ENCODE data around the gene FBN2. TPM values are rescaled to one million over a fixed set of nuclear protein-coding genes. Genes with fewer than 3 reads are reported as not detected.

Gene FBN2
- total RNA-seq, 1 experiment from 2014 or later: 193 TPM

GRCh38 chr5:128378632-128379031 is 159.4 kb downstream of the FBN2 start:
- Mint-ChIP-seq H3K27ac (ENCODE audit: low read depth, unreplicated experiment) (no peak overlapping the region), H3K36me3 (ENCODE audit: insufficient read depth, unreplicated experiment) (peaks cover 46% of the 10 kb centered on the region), H3K4me3 (ENCODE audit: unreplicated experiment) (no peak overlapping the region), H3K27me3 (ENCODE audit: insufficient read depth, unreplicated experiment) (no peaks in the 10 kb centered on the region), H3K4me1 (ENCODE audit: insufficient read depth, unreplicated experiment) (peaks cover 8% of the 10 kb centered on the region), H3K9me3 (ENCODE audit: unreplicated experiment) (no peaks in the 10 kb centered on the region)
- DNase-seq (ENCODE audit: unreplicated experiment): no peak
- intact Hi-C loops (cut with micrococcal nuclease): no loop called here
- CTCF ChIA-PET: no interaction called here
- BruUV-seq (replicated peaks): no TSS peak
- TF ChIP-seq CTCF (IDR thresholded peaks at IDR 0.05; ENCODE audit: unreplicated experiment): no peak
- POLR2A ChIA-PET: interaction anchor here (0.5 to 1.0 kb wide), 2 partner anchors 13 to 62 kb away, joined by 3 to 4 read pairs; no protein-coding TSS in a partner anchor

GRCh38 chr5:128378196-128378595 is 159.8 kb downstream of the FBN2 start:
- TF ChIP-seq CTCF (IDR thresholded peaks at IDR 0.05; ENCODE audit: unreplicated experiment): no peak
- no peaks in the 10 kb centered on the region for H3K9me3 Mint-ChIP-seq (ENCODE audit: unreplicated experiment)
- POLR2A ChIA-PET: interaction anchor here (0.5 to 1.0 kb wide), 3 partner anchors 13 to 64 kb away, joined by 3 to 4 read pairs (median 3); no protein-coding TSS in a partner anchor
- CTCF ChIA-PET: interaction anchor here (0.6 to 0.7 kb wide), 3 partner anchors 295 to 471 kb away, joined by 3 to 4 read pairs (median 3); no protein-coding TSS in a partner anchor
- no peak for DNase-seq (ENCODE audit: unreplicated experiment)
- no peak overlapping the region for H3K27ac Mint-ChIP-seq (ENCODE audit: low read depth, unreplicated experiment)
- H3K4me1 Mint-ChIP-seq (ENCODE audit: insufficient read depth, unreplicated experiment): peaks cover 8% of the 10 kb centered on the region
- no TSS peak for BruUV-seq (replicated peaks)
- H3K27me3 Mint-ChIP-seq (ENCODE audit: insufficient read depth, unreplicated experiment): no peaks in the 10 kb centered on the region
- intact Hi-C loops (cut with micrococcal nuclease): no loop called here
- no peak overlapping the region for H3K4me3 Mint-ChIP-seq (ENCODE audit: unreplicated experiment)
- H3K36me3 Mint-ChIP-seq (ENCODE audit: insufficient read depth, unreplicated experiment): peaks cover 50% of the 10 kb centered on the region

- Mint-ChIP-seq H3K4me1 (ENCODE audit: insufficient read depth, unreplicated experiment) (peaks cover 8% of the 10 kb centered on the region), H3K4me3 (ENCODE audit: unreplicated experiment) (no peak overlapping the region), H3K27ac (ENCODE audit: low read depth, unreplicated experiment) (no peak overlapping the region), H3K36me3 (ENCODE audit: insufficient read depth, unreplicated experiment) (peaks cover 63% of the 10 kb centered on the region), H3K9me3 (ENCODE audit: unreplicated experiment) (no peaks in the 10 kb centered on the region), H3K27me3 (ENCODE audit: insufficient read depth, unreplicated experiment) (no peaks in the 10 kb centered on the region)
- DNase-seq (ENCODE audit: unreplicated experiment): no peak
- no TSS peak for BruUV-seq (replicated peaks)
- TF ChIP-seq CTCF (IDR thresholded peaks at IDR 0.05; ENCODE audit: unreplicated experiment): no peak
- intact Hi-C loops (cut with micrococcal nuclease): no loop called here
- POLR2A ChIA-PET: no interaction called here
- CTCF ChIA-PET: no interaction called here
Observed at GRCh38 chr5:128376577-128376976, 161.5 kb downstream of the FBN2 start.

- BruUV-seq (replicated peaks): no TSS peak
- ChIA-PET CTCF (no interaction called here), POLR2A (interaction anchor here (0.5 to 0.9 kb wide), 2 partner anchors 10 to 145 kb away, joined by 3 read pairs; no protein-coding TSS in a partner anchor)
- Mint-ChIP-seq H3K27ac (ENCODE audit: low read depth, unreplicated experiment) (no peak overlapping the region), H3K36me3 (ENCODE audit: insufficient read depth, unreplicated experiment) (peaks cover 43% of the 10 kb centered on the region), H3K27me3 (ENCODE audit: insufficient read depth, unreplicated experiment) (no peaks in the 10 kb centered on the region), H3K4me3 (ENCODE audit: unreplicated experiment) (no peak overlapping the region), H3K9me3 (ENCODE audit: unreplicated experiment) (no peaks in the 10 kb centered on the region), H3K4me1 (ENCODE audit: insufficient read depth, unreplicated experiment) (no peaks in the 10 kb centered on the region)
- TF ChIP-seq CTCF (IDR thresholded peaks at IDR 0.05; ENCODE audit: unreplicated experiment): no peak
- DNase-seq (ENCODE audit: unreplicated experiment): no peak
- intact Hi-C loops (cut with micrococcal nuclease): no loop called here
Observed at GRCh38 chr5:128366147-128366546, 171.9 kb downstream of the FBN2 start.
